HG03039 (cell line): ENCODE results near the gene MEIS1.

ENCODE experiments used
- ATAC-seq: cut with Tn5 transposase; IDR thresholded peaks from one replicate; pipeline ENCODE4 v1.9.1; 2021; ENCODE audit warnings: mild to moderate bottlenecking, moderate library complexity; ENCODE audit not compliant: unreplicated experiment

The MEIS1 gene

GRCh38 chr2:66431846-66432587 is 2.9 kb upstream of the MEIS1 start:
- no peak for ATAC-seq

- ATAC-seq = no peak
Measured at GRCh38 chr2:66432801-66433694, 1.9 kb upstream of the MEIS1 start.

- ATAC-seq = no peak
Measured at GRCh38 chr2:66433695-66433944, 1.3 kb upstream of the MEIS1 start.

GRCh38 chr2:66433945-66434678 is 813 bp upstream of the MEIS1 start:
- ATAC-seq = no peak

DNA sequence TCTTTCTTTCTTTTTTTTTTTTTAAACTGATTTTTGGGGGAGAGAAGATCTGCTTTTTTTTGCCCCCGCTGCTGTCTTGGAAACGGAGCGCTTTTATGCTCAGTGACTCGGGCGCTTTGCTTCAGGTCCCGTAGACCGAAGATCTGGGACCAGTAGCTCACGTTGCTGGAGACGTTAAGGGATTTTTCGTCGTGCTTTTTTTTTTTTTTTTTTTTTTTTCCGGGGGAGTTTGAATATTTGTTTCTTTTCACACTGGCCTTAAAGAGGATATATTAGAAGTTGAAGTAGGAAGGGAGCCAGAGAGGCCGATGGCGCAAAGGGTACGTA is 587 bp downstream of the MEIS1 start:
- ATAC-seq = no peak

DNA sequence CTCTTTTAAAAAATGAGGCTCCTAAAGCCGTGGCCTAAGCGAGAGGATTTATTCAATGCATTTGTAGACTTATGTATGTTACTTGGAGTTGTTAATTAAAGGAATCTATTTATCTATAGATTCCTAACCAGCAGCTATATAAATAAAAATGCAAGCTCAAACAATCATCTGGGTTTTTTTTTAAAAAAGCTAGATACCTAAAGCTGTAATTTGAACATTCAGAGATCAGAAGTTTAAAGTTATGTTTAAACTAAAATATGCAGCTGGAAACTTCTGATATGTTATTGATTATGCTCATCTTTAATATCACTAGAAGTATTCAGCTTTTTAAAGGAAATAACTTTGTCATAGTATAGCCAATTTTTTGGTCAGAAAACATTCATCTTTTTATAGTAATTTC is 1.0 kb downstream of the MEIS1 start:
- ATAC-seq = no peak

- no peak for ATAC-seq
Measured at GRCh38 chr2:66436581-66437001, 1.7 kb downstream of the MEIS1 start.

DNA sequence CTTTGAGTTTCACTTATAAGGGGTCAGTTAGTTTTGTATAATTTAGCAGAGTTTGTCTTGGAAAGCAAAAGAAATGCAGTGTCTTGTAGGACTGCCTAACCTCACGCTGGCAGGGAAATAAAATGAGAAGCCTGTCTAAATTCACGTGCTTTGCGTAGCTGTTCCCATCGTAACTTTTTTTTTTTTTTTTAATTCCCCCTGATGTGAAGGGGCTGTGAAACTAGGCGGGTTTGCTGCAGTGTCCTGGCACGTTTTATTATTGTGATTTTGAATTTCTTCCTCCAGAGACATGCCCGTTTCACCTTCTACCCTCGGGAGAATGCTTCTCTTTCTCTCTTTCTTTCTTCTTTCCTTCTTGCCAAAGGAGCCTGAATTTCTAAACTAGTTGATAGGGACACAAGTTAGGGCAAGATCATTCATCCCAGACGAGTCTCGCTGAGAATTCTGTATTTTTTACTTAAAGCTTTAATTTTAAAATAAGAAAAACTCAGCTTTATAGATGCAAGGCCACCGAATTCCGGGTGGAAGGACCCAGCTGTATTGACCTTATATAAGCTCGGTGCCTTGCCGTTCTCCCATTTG is 2.3 kb downstream of the MEIS1 start:
- no peak for ATAC-seq

DNA sequence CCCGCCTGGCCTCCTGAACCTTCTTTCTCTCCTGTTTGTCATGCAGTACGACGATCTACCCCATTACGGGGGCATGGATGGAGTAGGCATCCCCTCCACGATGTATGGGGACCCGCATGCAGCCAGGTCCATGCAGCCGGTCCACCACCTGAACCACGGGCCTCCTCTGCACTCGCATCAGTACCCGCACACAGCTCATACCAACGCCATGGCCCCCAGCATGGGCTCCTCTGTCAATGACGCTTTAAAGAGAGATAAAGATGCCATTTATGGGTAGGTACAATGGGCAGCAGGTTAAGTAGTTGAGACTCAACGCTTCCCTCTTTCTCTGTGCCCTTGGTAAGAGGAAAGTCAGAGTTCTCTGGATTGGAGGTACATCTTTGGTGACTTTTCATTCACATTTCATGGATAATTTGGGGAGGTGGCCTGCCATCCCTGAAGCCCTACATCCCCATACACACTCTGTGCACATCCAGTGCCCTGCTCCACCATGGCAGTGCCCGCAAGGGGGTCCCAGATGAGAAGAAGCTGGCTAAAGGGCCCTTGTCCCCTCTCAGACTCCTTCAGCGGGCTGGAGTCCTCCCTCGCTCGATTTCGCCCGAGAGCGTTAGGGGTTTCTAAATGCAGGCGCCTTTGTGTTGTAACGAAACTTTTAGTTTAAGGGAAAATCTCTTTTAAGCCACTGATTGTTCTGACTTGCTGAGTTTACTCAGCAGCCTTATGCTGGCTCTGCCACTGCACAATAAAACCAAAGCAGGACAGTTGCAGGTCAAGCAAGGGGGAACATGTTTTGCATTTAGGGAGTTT is 3.0 kb downstream of the MEIS1 start:
- ATAC-seq = no peak

GRCh38 chr2:66438498-66438833 is 3.5 kb downstream of the MEIS1 start:
- no peak for ATAC-seq

GRCh38 chr2:66438891-66439811 is 4.2 kb downstream of the MEIS1 start:
- no peak for ATAC-seq

GRCh38 chr2:66439812-66440542 is 5.1 kb downstream of the MEIS1 start:
- ATAC-seq = no peak

GRCh38 chr2:66440708-66441497 is 6.0 kb downstream of the MEIS1 start:
- no peak for ATAC-seq

DNA sequence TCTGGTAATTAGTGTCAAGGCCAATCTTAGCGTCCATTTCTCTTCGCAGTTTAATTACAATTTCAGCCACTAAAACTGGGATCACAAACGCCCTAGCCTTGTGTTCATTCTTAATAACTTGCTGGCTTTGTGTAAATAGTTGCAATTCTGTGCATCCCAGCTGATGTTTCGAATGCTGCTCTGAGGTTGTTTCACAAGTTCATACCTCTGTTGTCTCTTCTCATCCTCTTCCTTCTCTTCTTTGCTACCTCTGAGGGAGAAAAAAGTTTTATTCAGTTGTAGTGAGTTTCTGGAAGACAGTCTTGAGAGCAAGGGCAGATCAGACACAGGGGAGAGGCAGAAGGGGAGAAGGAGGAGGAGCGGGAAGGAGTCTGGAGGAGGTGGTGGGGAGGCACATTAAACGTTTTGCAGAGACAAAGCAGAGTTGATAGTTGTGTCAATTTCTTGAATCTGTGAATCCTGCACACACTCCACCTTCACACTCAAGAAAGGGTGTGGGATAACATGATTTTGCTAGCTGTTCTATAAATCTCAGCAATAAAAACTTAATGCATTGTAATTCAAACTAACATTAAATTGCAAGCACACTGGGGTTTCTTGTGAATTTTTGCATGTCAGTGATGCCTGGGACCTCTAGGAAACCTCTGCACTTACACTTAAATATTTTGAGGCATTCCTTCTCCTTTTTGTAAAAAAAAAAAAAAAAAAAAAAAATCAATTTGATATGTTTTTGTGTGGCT is 6.8 kb downstream of the MEIS1 start:
- ATAC-seq = no peak

- no peak for ATAC-seq
Measured at GRCh38 chr2:66442516-66443185, 7.7 kb downstream of the MEIS1 start.

DNA sequence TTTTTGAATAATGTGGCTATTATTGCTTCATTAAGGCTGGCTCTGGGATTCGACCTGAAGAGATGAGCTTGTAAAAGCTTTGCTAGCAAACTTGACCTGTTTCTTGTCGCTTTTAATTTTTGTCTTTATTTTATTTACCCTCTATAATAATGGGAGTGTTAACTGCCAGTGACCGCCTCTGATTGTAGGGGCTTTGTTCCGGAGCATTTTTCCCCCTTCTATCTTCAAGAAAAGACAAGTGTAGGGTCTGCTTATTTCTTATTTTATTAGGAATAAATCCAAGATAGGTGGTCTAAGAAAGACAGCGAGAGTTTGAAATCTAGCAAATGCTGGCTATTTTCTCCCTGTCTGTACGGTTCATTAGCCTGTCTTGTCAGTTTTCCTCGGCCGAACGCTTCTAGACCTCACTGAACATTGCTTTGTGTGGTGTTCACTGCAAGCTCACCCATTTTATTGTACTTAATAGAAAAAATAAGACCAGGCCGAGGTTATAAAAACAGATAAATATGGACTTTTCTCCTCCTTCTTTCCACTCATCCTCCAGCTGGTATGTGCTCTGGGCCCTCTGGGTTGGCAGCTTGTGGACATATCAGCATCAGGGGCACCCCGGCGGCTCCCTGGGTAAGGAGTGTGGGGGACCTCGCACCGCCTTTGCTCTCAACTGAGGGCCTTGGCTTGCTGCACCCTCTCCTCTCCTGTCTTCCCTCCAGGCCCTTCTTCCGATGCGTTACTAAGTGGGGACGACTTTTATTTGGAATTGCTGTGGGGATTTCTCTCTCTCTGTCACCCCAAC is 8.5 kb downstream of the MEIS1 start:
- ATAC-seq = no peak
